SU-DHL-6 (cell line): Measurements from ENCODE around the gene AGAP1.

Experiments
- H2AFZ ChIP-seq: fragments of 200-600 bp; sonication (generic); 2 replicates; pipeline ENCODE4 v1.6.1; 2014; ENCODE audit warnings: low read depth, mild to moderate bottlenecking, moderate library complexity, mixed read lengths, antibody characterized with exemption, low read length; ENCODE audit not compliant: severe bottlenecking
- H3F3A ChIP-seq: fragments of 200-600 bp; shearing (Covaris generic); 2 replicates; pipeline ENCODE4 v1.6.0; 2016; ENCODE audit warnings: antibody characterized with exemption, mild to moderate bottlenecking; ENCODE audit not compliant: insufficient read depth
- H3K27ac ChIP-seq: fragments of 200-600 bp; sonication (generic); 2 replicates; pipeline ENCODE4 v1.5.1; 2016; ENCODE audit warnings: low read depth, mild to moderate bottlenecking, low read length, moderate library complexity, mixed read lengths
- H3K27me3 ChIP-seq: fragments of 200-600 bp; sonication (generic), shearing (Covaris generic); 2 replicates; pipeline ENCODE4 v1.6.0; 2014; ENCODE audit warnings: mild to moderate bottlenecking, low read length
- H3K36me3 ChIP-seq: fragments of 200-600 bp; sonication (generic); 2 replicates; pipeline ENCODE4 v1.6.1; 2014; ENCODE audit warnings: mild to moderate bottlenecking, low read length, mixed read lengths
- H3K4me2 ChIP-seq: fragments of 300-600, 200-600 bp; shearing (Covaris generic), sonication (generic); 2 replicates; pipeline ENCODE4 v1.6.0; 2014; ENCODE audit warnings: low read length, low read depth, mild to moderate bottlenecking; ENCODE audit not compliant: poor library complexity, severe bottlenecking
- H3K4me3 ChIP-seq: fragments of 200-600 bp; sonication (generic); 2 replicates; pipeline ENCODE4 v1.5.1; 2014; ENCODE audit warnings: antibody characterized with exemption, low read length, mild to moderate bottlenecking, mixed read lengths; ENCODE audit not compliant: insufficient read depth, poor library complexity, severe bottlenecking
- H3K79me2 ChIP-seq: fragments of 200-600 bp; sonication (generic); 2 replicates; pipeline ENCODE4 v1.6.1; 2014; ENCODE audit warnings: mild to moderate bottlenecking, low read length, moderate library complexity; ENCODE audit not compliant: insufficient read depth
- H3K9ac ChIP-seq: fragments of 200-600 bp; sonication (generic); 2 replicates; pipeline ENCODE4 v1.7.0; 2014; ENCODE audit warnings: mild to moderate bottlenecking, low read length
- H3K9me2 ChIP-seq: fragments of 200-600 bp; sonication (generic); replicated peaks from 2 replicates; pipeline ENCODE4 v1.6.1; 2014; ENCODE audit warnings: low read length; ENCODE audit not compliant: insufficient read depth
- H3K9me3 ChIP-seq: fragments of 200-600 bp; sonication (generic); 2 replicates; pipeline ENCODE4 v1.6.1; 2014; ENCODE audit warnings: low read length, mixed read lengths; ENCODE audit not compliant: insufficient read depth
- H4K20me1 ChIP-seq: fragments of 200-600 bp; sonication (generic); 2 replicates; pipeline ENCODE4 v1.6.1; 2014; ENCODE audit warnings: low read depth, mild to moderate bottlenecking, antibody characterized with exemption, low read length, moderate library complexity, mixed read lengths
- CTCF ChIP-seq: fragments of 200-600 bp; sonication (generic); IDR thresholded peaks from one replicate; pipeline ENCODE4 v1.5.1; 2017; ENCODE audit warnings: antibody characterized with exemption, mild to moderate bottlenecking, low read length, moderate library complexity; ENCODE audit not compliant: insufficient read depth, poor library complexity, severe bottlenecking
- EZH2phosphoT487 ChIP-seq: fragments of 200-600 bp; sonication (generic), shearing (Covaris generic); conservative IDR thresholded peaks from 2 replicates; pipeline ENCODE4 v1.6.1; 2018; ENCODE audit warnings: mild to moderate bottlenecking, antibody characterized with exemption, low read length, moderate library complexity, mixed read lengths

AGAP1 gene

GRCh38 chr2:235647877-235648276, 154.0 kb downstream of the AGAP1 start:
- TF ChIP-seq EZH2phosphoT487 (no peak), CTCF (no peak)
- H3K79me2 ChIP-seq, result no peaks in the 10 kb centered on the region
- no peak overlapping the region for H3K27ac ChIP-seq
- no peaks in the 10 kb centered on the region for H3K36me3 ChIP-seq
- no peaks in the 10 kb centered on the region for H3K27me3 ChIP-seq
- H3K9ac ChIP-seq, result no peak overlapping the region
- H4K20me1 ChIP-seq, result no peaks in the 10 kb centered on the region
- H3K4me3 ChIP-seq, result no peak overlapping the region
- no peak overlapping the region for H3K4me2 ChIP-seq
- H2AFZ ChIP-seq, result no peak overlapping the region
- no peaks in the 10 kb centered on the region for H3F3A ChIP-seq
- H3K9me3 ChIP-seq, result no peaks in the 10 kb centered on the region
- H3K9me2 ChIP-seq, result no peaks in the 10 kb centered on the region

GRCh38 chr2:235649418-235649817, 155.6 kb downstream of the AGAP1 start:
- Histone ChIP-seq H3F3A (no peaks in the 10 kb centered on the region), H3K9me3 (no peaks in the 10 kb centered on the region), H3K4me2 (no peak overlapping the region), H3K27me3 (no peaks in the 10 kb centered on the region), H2AFZ (no peak overlapping the region), H4K20me1 (no peaks in the 10 kb centered on the region), H3K4me3 (no peak overlapping the region), H3K79me2 (no peaks in the 10 kb centered on the region), H3K27ac (no peak overlapping the region), H3K9ac (no peak overlapping the region), H3K36me3 (no peaks in the 10 kb centered on the region), H3K9me2 (no peaks in the 10 kb centered on the region)
- no peak for TF ChIP-seq EZH2phosphoT487
- no peak for TF ChIP-seq CTCF

GRCh38 chr2:235651643-235652042, 157.8 kb downstream of the AGAP1 start:
- Histone ChIP-seq H3K9ac (no peak overlapping the region), H3K9me3 (no peaks in the 10 kb centered on the region), H3K4me2 (no peak overlapping the region), H3F3A (no peaks in the 10 kb centered on the region), H3K36me3 (no peaks in the 10 kb centered on the region), H4K20me1 (no peaks in the 10 kb centered on the region), H3K27me3 (no peaks in the 10 kb centered on the region), H3K27ac (no peak overlapping the region), H3K4me3 (no peak overlapping the region), H3K79me2 (no peaks in the 10 kb centered on the region), H3K9me2 (no peaks in the 10 kb centered on the region), H2AFZ (no peak overlapping the region)
- no peak for TF ChIP-seq CTCF
- no peak for TF ChIP-seq EZH2phosphoT487
